DMS 273 (cell line): ENCODE measurements around the gene CEP97.

Experiments
- DNase-seq: peaks from one replicate; lab custom pipeline; 2025; ENCODE audit not compliant: unreplicated experiment; lab: John Stamatoyannopoulos, UW

Gene CEP97

DNA sequence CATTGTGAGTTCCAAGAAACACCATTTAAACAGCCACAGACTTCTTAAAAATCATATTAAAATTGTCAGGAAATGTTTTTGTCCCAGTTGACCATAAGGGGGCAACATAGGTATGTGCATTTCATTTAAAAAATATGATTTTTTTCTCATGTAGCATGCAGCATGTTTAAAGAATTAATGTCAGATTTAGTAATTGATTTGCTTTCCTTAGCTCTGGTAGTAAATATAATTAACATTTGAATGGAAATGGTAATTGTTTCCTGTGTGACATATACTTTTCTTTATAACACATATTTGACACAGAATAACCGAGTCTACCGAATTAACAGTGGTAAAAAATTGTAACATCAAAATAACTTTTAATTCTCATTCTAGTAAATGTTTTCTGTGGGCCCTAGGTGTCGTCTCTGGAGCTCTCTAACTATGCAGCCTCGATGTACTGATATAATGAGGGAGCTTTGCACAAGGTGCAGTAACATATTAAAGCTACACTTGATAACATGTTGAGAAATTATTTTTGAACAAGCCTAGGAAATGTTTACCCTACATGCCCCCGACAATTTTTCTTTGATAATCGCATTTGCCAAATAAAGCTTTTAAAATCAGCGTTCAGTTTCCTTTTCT, 89.5 kb downstream of the CEP97 start:
- DNase-seq, result peak; percentile 53

GRCh38 chr3:101814835-101815234, 90.4 kb downstream of the CEP97 start:
- DNase-seq, result no peak

DNA sequence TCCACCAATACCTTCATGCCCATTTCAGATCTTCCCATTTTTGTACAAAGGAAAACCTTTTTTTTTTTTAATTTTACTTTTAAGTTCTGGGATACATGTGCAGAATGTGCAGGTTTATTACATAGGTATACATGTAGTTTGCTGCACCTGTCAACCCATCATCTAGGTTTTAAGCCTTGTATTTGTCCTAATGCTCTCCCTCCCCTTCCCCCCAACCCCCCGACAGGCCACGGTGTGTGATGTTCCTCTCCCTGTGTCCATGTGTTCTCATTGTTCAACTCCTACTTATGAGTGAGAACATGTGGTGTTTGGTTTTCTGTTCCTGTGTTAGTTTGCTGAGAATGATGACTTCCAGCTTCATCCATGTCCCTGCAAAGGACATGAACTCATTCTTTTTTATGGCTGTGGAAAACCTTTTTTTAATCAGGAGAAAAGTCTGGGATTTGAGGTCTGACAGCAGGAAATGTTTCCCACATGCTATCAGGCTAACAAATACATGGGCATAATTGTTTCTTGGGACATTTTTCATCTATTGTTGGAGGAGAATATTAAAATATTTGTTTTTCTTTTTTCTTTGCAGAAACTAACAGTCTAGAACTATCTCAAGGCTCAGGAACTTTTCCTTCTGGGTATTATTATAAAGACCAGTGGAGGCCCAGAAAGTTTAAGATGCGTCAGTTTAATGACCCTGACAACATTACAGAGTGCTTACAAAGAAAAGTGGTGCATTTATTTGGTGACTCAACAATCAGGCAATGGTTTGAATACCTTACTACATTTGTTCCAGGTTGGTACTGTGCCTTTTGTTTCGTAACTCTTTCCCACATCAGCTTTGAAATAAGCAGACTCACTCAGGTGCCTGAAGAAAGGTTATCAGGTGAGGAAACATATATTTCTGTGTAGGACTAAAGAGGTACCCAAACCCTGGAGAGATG, 92.1 kb downstream of the CEP97 start:
- DNase-seq, result no peak

DNA sequence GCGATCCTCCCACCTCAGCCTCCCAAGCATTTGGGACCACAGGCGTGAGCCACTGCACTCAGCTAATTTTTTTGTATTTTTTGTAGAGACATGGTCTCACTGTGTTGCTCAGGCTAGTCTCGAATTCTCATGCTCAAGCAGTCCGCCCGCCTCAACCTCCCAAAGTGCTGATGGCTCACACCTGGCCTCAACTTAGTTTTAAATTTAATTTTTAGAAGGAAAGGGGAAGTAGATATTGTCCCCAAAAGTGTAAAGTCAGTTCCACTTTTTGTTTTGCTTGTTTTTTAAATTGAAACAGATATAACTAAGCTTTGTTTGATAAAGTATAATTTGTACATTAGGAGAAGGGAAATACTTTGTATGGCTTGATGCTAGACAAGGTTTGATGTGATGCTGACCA, 93.6 kb downstream of the CEP97 start:
- DNase-seq, result no peak

GRCh38 chr3:101819649-101820206, 95.3 kb downstream of the CEP97 start:
- DNase-seq, result no peak
